Measurements from ENCODE around the gene ESRRA.
"Not testable (repeated sequence)": the region's sequence is repeated elsewhere in the genome, so short reads cannot be mapped to it uniquely, and the experiment has no call there.

ESRRA gene

GRCh38 chr11:64314146-64314804 lies 9.0 kb downstream of the ESRRA start:
- no peak for DNase-seq

DNA sequence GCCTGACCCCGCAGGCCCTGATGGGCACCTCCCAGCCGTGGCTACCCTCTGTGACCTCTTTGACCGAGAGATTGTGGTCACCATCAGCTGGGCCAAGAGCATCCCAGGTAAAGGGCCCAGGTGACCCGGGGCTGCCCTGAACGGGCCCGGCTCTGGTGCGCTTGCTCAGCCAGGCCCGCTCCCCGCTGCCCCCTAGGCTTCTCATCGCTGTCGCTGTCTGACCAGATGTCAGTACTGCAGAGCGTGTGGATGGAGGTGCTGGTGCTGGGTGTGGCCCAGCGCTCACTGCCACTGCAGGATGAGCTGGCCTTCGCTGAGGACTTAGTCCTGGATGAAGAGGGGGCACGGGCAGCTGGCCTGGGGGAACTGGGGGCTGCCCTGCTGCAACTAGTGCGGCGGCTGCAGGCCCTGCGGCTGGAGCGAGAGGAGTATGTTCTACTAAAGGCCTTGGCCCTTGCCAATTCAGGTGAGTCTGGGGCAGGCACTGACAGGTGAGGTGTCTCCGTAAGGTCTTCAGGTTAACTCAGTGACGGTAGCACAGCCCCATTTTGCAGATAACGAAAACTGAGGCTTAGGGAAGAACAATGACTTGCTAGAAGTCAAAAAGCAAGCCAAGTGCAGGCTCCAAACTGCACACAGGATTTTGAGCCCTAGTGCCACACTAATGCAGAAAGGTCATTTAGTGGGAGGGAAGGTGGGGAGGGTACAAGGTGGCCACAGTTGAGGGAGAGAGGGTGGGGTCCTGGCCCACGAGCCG lies 9.7 kb downstream of the ESRRA start:
- no peak for DNase-seq

- not testable (repeated sequence) for DNase-seq
These were observed 10.6 kb downstream of the ESRRA start for GRCh38 chr11:64315667-64316526.

- DNase-seq: peak; percentile 53
These were observed 11.5 kb downstream of the ESRRA start for GRCh38 chr11:64316672-64317324.

GRCh38 chr11:64317325-64317960 lies 12.1 kb downstream of the ESRRA start, which contains the start of gene TRMT112:
Gene TRMT112, minus strand, starts transcription at chr11:64317559. Its CDS starts 33 bp downstream, at chr11:64317526.
- peak; percentile 99 for DNase-seq

GRCh38 chr11:64317961-64318765 lies 12.8 kb downstream of the ESRRA start, which contains the start of gene PRDX5:
Gene PRDX5, plus strand, starts transcription at chr11:64318121. Its CDS starts 95 bp downstream, at chr11:64318216.
- peak; percentile 99 for DNase-seq

GRCh38 chr11:64318766-64319761 lies 13.7 kb downstream of the ESRRA start:
- no peak for DNase-seq

GRCh38 chr11:64320556-64320955 lies 15.2 kb downstream of the ESRRA start:
- no peak for DNase-seq

DNA sequence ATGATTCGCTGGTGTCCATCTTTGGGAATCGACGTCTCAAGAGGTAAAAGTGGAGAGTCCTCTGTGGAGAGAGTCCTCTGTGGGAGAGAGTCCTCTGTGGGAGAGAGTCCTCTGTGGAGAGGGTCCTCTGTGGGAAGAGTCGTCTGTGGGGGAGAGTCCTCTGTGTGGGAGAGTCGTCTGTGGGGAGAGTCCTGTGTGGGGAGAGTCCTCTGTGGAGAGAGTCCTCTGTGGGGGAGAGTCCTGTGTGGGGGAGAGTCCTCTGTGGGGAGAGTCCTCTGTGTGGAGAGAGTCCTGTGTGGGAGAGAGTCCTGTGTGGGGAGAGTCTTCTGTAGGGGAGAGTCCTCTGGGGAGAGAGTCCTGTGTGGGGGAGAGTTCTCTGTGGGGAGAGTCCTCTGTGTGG lies 15.7 kb downstream of the ESRRA start:
- no peak for DNase-seq

DNA sequence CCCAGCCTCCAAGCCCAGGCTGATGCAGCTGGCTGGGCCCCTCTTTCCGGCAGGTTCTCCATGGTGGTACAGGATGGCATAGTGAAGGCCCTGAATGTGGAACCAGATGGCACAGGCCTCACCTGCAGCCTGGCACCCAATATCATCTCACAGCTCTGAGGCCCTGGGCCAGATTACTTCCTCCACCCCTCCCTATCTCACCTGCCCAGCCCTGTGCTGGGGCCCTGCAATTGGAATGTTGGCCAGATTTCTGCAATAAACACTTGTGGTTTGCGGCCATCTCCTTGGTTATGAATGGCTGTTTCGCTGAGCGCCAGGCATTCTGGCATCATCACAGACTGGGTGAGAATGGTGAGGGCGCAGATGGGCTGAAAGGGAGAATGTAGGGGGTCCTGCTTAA lies 16.2 kb downstream of the ESRRA start:
- DNase-seq: no peak

DNA sequence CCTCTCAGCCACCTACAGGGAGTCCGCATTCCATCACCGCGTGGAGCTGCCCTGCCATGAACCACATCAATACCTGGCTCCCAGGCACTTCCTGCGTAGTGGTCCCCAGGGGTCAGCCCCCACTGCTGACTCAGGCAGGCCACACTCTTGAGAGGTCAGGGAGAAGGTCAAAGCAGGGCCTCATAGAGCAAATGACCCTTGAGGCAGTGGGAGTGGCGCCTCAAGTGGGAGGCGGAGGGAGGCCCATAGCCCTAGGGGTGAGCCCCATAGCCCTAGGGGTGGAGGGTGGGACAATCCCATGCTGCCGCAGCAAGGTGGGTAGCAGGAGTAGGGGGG lies 17.6 kb downstream of the ESRRA start:
- DNase-seq: no peak

DNA sequence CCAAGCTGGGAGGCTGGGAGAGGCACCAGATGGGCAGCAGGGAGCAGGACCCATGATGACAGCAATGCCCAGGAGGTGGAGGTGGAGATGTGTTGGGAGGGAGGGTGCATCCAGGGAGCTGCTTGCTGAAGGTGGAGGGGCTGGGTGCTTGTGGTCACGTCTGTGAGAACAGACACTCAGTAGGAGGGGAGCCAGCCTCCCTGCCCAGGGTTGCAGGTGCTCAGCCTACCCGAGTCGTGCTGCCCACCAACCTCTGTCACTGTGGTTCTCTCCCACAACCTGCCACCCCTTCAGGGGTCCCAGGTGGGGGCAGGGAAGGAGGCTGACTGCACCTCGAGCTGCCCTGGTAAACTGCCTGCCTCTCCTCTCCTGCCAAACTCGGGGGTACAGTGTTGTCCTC lies 18.0 kb downstream of the ESRRA start:
- no peak for DNase-seq

- DNase-seq: not testable (repeated sequence)
These were observed 18.7 kb downstream of the ESRRA start for GRCh38 chr11:64323984-64324383.

- no peak for DNase-seq
These were observed 19.6 kb downstream of the ESRRA start for GRCh38 chr11:64324692-64325469.

GRCh38 chr11:64327375-64327774 lies 22.1 kb downstream of the ESRRA start:
- DNase-seq: no peak

- no peak for DNase-seq
These were observed 22.7 kb downstream of the ESRRA start for GRCh38 chr11:64327993-64328392.

DNA sequence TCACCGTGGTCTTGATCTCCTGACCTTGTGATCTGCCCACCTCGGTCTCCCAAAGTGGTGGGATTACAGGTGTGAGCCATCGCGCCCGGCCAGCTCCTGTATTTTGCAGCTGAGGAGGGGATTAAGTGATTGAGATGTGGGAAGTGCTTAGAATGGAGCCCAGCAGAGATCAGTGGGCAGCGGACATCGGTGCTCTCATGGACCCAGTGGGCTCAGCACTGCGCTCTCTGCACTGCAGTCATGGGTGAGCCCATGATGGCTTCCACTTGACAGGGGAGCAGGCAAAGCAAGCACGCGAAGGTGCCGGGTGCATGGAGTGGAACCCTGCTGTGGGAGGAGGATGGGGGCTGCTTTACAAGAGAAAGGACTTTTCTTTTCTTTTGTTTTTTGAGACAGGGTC lies 25.6 kb downstream of the ESRRA start:
- DNase-seq: no peak

GRCh38 chr11:64331569-64332371 lies 26.4 kb downstream of the ESRRA start:
- DNase-seq: peak; percentile 56

DNA sequence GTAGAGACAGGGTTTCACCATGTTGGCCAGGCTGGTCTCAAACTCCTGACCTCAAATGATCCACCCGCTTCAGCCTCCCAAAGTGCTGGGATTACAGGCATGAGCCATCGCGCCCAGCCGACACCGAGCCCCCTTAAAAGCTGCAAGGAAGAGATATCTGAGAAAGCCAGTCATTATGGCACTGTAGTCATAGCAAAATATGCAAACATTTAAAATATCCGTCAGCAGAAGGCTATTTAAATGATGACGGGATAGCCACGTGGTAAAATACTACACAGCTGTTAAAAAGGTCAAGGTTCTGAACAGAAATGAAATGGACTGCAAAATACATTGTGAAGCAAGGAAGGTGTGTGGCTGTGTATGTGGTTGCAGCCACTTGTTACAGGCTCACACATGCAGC lies 28.2 kb downstream of the ESRRA start:
- DNase-seq: no peak

Data from NCI-H1092 treated with DMSO at 0.1 percent for 48 hours (cell line).